ENCODE measurements around the gene PLEKHG7. TPM values are rescaled to one million over a fixed set of nuclear protein-coding genes. Genes with fewer than 3 reads are reported as not detected.
"Not testable (repeated sequence)": the region's sequence is repeated elsewhere in the genome, so short reads cannot be mapped to it uniquely, and the experiment has no call there.

Gene PLEKHG7
- total RNA-seq, 4 donors from 2014 or later = not detected

- Histone ChIP-seq H3K9me3 (no peaks in the 10 kb centered on the region), H3K27me3 (no peaks in the 10 kb centered on the region), H3K27ac (no peak overlapping the region), H3K4me3 (no peak overlapping the region), H3K36me3 (no peaks in the 10 kb centered on the region), H3K4me1 (peaks cover 0 to 16% (median 14%) of the 10 kb centered on the region in 3 donors)
- no peak for TF ChIP-seq POLR2A (IDR thresholded peaks at IDR 0.05)
- TF ChIP-seq, protein P1, sequence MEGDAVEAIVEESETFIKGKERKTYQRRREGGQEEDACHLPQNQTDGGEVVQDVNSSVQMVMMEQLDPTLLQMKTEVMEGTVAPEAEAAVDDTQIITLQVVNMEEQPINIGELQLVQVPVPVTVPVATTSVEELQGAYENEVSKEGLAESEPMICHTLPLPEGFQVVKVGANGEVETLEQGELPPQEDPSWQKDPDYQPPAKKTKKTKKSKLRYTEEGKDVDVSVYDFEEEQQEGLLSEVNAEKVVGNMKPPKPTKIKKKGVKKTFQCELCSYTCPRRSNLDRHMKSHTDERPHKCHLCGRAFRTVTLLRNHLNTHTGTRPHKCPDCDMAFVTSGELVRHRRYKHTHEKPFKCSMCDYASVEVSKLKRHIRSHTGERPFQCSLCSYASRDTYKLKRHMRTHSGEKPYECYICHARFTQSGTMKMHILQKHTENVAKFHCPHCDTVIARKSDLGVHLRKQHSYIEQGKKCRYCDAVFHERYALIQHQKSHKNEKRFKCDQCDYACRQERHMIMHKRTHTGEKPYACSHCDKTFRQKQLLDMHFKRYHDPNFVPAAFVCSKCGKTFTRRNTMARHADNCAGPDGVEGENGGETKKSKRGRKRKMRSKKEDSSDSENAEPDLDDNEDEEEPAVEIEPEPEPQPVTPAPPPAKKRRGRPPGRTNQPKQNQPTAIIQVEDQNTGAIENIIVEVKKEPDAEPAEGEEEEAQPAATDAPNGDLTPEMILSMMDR (IDR thresholded peaks at IDR 0.05) = no peak
- no peak for DNase-seq
- intact Hi-C loops (cut with DNase I) = no loop called here
- WGBS, 2 donors = 83 to 89% methylated on average over 3 of the region's 3 CpGs
These were observed 40.2 kb downstream of the PLEKHG7 start for GRCh38 chr12:92743026-92743425.

DNA sequence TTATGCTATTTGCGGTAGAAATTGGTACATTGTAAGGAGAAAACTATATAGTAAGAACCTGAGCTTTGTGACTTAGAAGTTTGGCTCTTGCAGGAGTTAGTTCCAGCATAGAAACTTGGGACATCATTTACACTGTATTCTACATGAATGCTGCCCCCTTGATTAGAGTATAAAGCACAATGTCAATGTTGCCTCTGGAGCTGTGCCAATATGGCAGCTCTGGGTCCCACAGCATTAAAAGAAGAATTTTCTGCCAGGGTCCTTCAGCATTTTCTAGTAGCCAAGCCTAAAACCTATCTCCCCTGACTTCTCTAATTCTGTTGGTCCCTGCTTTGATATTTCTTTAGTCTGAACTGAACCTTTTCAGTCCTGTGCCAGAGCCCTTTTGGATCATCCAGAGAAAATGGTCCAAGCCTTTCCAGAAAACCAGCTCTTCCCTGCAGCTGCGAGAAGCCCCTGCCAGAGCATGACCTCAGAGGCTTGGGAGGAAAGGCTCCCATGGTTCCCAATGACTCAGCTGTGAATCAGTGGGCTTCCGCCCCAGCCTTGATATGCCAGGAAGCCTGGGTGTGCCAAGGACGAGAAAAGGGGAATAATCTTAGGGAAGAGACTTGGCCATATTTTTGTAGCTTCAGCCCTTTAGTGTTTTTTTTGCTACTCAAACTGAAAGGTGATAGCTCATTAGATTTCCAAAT, 43.2 kb downstream of the PLEKHG7 start:
- TF ChIP-seq POLR2A (IDR thresholded peaks at IDR 0.05) = no peak
- TF ChIP-seq, protein P1 (IDR thresholded peaks at IDR 0.05) = no peak
- intact Hi-C loops (cut with DNase I) = no loop called here
- WGBS, 2 donors = 31 to 44% methylated on average over 3 of the region's 4 CpGs
- Histone ChIP-seq H3K4me3 (no peak overlapping the region), H3K27me3 (no peaks in the 10 kb centered on the region), H3K4me1 (peaks cover 0 to 16% (median 14%) of the 10 kb centered on the region in 3 donors), H3K27ac (peak overlapping the region in 2 of 4 donors; percentile 49 to 67), H3K9me3 (no peaks in the 10 kb centered on the region), H3K36me3 (no peaks in the 10 kb centered on the region)
- no peak for DNase-seq

DNA sequence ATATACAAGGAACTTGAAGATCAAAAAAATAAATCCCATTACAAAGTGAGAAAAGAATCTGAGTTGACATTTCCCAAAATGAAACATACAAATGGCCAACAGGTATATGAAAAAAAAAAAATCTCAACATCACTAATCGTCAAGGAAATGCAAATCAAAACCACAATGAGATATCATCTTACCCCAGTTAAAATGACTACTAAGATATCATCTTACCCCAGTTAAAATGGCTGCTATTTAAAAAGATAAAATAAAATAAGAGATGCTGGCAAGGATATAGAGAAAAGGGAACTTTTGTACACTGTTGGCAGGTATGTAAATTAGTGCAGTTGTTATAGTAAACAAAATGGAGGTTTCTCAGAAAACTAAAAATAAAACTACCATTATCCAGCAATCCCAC, 44.4 kb downstream of the PLEKHG7 start:
- H3K27me3 ChIP-seq = no peaks in the 10 kb centered on the region
- TF ChIP-seq, protein P1 (IDR thresholded peaks at IDR 0.05) = no peak
- no peak for TF ChIP-seq POLR2A (IDR thresholded peaks at IDR 0.05)
- WGBS, 2 donors = 28 to 31% methylated on average over 1 of the region's 1 CpG
- peaks cover 0 to 16% (median 14%) of the 10 kb centered on the region in 3 donors for H3K4me1 ChIP-seq
- no peak for DNase-seq
- H3K4me3 ChIP-seq = no peak overlapping the region
- H3K9me3 ChIP-seq = no peaks in the 10 kb centered on the region
- intact Hi-C loops (cut with DNase I) = no loop called here
- H3K27ac ChIP-seq = no peak overlapping the region
- H3K36me3 ChIP-seq = no peaks in the 10 kb centered on the region

DNA sequence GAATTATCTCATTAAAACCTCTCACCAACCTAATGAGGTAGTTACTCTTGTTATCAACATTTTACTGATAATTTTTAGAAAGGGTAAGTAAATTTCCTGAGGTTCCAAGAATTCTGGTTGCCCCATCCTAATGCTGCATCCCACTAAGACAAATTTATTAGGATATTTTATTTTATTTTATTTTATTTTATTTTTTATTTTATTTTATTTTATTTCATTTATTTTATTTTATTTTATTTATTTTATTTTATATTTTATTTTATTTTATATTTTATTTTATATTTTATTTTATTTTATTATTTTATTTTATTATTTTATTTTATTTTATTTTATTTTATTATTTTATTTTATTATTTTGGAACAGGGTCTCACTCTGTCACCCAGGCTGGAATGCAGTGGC, 46.9 kb downstream of the PLEKHG7 start:
- peaks cover 0 to 16% (median 14%) of the 10 kb centered on the region in 3 donors for H3K4me1 ChIP-seq
- H3K27ac ChIP-seq; H3K4me3 ChIP-seq; H3K27me3 ChIP-seq; H3K9me3 ChIP-seq; H3K36me3 ChIP-seq; DNase-seq; intact Hi-C loops (cut with DNase I): not testable (repeated sequence)

GRCh38 chr12:92753976-92754885, 51.4 kb downstream of the PLEKHG7 start:
- H3K9me3 ChIP-seq = no peaks in the 10 kb centered on the region
- H3K4me3 ChIP-seq = no peak overlapping the region
- H3K27me3 ChIP-seq = no peaks in the 10 kb centered on the region
- TF ChIP-seq, protein P1 (IDR thresholded peaks at IDR 0.05) = no peak
- no peak for TF ChIP-seq POLR2A (IDR thresholded peaks at IDR 0.05)
- H3K4me1 ChIP-seq = peaks cover 0 to 17% (median 9%) of the 10 kb centered on the region in 3 donors
- H3K36me3 ChIP-seq = no peaks in the 10 kb centered on the region
- 52 to 78% methylated on average over 7 to 10 of the region's 10 CpGs for WGBS, 2 donors
- DNase-seq = no peak
- peak overlapping the region in 2 of 4 donors; percentile 35 to 58 for H3K27ac ChIP-seq
- intact Hi-C loops (cut with DNase I) = no loop called here

All from esophagus squamous epithelium (tissue), 5 donors.